HG03095 (cell line): Measurements from ENCODE around the gene UTP20.
A peak's percentile ranks its signal among the peaks of the same experiment; 100 is the strongest.

Experiments used
- ATAC-seq: cut with Tn5 transposase; IDR thresholded peaks from one replicate; pipeline ENCODE4 v1.9.1; 2021; ENCODE audit warnings: moderate library complexity; ENCODE audit not compliant: unreplicated experiment

The UTP20 gene

GRCh38 chr12:101280006-101280505 is at the start of gene UTP20:
Gene UTP20 (plus strand): TSS chr12:101280105. CDS start chr12:101280283, 178 bp downstream.
- ATAC-seq: peak; percentile 100

- ATAC-seq: no peak
These were observed 49.4 kb upstream of the UTP20 start for GRCh38 chr12:101230547-101230946.

- no peak for ATAC-seq
These were observed 48.3 kb upstream of the UTP20 start for GRCh38 chr12:101231636-101232035.

GRCh38 chr12:101235686-101236085 is 44.2 kb upstream of the UTP20 start:
- ATAC-seq: no peak

- no peak for ATAC-seq
These were observed 41.6 kb upstream of the UTP20 start for GRCh38 chr12:101238306-101238705.

- ATAC-seq: no peak
These were observed 41.0 kb upstream of the UTP20 start for GRCh38 chr12:101238800-101239329.

GRCh38 chr12:101243074-101243473 is 36.8 kb upstream of the UTP20 start:
- ATAC-seq: no peak

GRCh38 chr12:101243616-101244015 is 36.3 kb upstream of the UTP20 start:
- ATAC-seq: no peak

GRCh38 chr12:101256266-101256665 is 23.6 kb upstream of the UTP20 start:
- no peak for ATAC-seq

GRCh38 chr12:101257357-101257756 is 22.5 kb upstream of the UTP20 start:
- ATAC-seq: no peak

GRCh38 chr12:101267111-101267510 is 12.8 kb upstream of the UTP20 start:
- ATAC-seq: no peak

- no peak for ATAC-seq
These were observed 3.5 kb upstream of the UTP20 start for GRCh38 chr12:101276433-101276832.

GRCh38 chr12:101277443-101277842 is 2.5 kb upstream of the UTP20 start:
- no peak for ATAC-seq

GRCh38 chr12:101287357-101287756 is 7.5 kb downstream of the UTP20 start:
- ATAC-seq: no peak

GRCh38 chr12:101297661-101298060 is 17.8 kb downstream of the UTP20 start:
- no peak for ATAC-seq

GRCh38 chr12:101298426-101298825 is 18.5 kb downstream of the UTP20 start:
- ATAC-seq: no peak

GRCh38 chr12:101299346-101299745 is 19.4 kb downstream of the UTP20 start:
- ATAC-seq: no peak

GRCh38 chr12:101299931-101300330 is 20.0 kb downstream of the UTP20 start:
- ATAC-seq: no peak

GRCh38 chr12:101302741-101303140 is 22.8 kb downstream of the UTP20 start:
- no peak for ATAC-seq

GRCh38 chr12:101305226-101305779 is 25.4 kb downstream of the UTP20 start:
- no peak for ATAC-seq

- ATAC-seq: no peak
These were observed 25.9 kb downstream of the UTP20 start for GRCh38 chr12:101305794-101306193.

- no peak for ATAC-seq
These were observed 42.6 kb downstream of the UTP20 start for GRCh38 chr12:101322480-101322879.

- ATAC-seq: no peak
These were observed 43.4 kb downstream of the UTP20 start for GRCh38 chr12:101323255-101323654.
